ENCODE results near the gene NXPH1.

The NXPH1 gene

DNA sequence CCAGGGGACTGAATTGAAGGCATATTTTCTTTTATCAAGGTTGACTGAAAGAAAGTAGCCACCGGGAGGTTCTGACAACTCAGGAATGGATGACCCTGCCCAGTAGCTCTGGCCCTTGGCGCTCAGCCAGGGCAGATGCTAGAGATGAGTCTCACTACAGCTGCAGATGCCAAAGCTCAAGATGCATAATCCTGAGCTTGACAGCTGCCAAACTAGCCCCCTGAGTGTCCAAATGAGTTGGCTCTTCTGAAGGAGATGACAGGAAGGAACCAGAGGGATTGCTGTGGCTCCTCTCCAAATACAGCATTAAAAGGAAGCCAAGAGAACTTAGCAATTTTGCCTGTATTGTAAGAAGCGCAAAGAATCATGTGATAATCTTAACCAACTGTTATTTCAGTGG is 78.4 kb downstream of the NXPH1 start:
- in situ Hi-C loops (cut with MboI; ENCODE audit: low pct_unique_long_range_greater_than_20kb, low sequenced_read_pairs, unreplicated experiment) = no loop called here
- TF ChIP-seq, protein P1, sequence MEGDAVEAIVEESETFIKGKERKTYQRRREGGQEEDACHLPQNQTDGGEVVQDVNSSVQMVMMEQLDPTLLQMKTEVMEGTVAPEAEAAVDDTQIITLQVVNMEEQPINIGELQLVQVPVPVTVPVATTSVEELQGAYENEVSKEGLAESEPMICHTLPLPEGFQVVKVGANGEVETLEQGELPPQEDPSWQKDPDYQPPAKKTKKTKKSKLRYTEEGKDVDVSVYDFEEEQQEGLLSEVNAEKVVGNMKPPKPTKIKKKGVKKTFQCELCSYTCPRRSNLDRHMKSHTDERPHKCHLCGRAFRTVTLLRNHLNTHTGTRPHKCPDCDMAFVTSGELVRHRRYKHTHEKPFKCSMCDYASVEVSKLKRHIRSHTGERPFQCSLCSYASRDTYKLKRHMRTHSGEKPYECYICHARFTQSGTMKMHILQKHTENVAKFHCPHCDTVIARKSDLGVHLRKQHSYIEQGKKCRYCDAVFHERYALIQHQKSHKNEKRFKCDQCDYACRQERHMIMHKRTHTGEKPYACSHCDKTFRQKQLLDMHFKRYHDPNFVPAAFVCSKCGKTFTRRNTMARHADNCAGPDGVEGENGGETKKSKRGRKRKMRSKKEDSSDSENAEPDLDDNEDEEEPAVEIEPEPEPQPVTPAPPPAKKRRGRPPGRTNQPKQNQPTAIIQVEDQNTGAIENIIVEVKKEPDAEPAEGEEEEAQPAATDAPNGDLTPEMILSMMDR (IDR thresholded peaks at IDR 0.05; ENCODE audit: extremely low read depth, insufficient read depth, missing control alignments) = no peak
- no peak for DNase-seq (ENCODE audit: low spot score)

DNA sequence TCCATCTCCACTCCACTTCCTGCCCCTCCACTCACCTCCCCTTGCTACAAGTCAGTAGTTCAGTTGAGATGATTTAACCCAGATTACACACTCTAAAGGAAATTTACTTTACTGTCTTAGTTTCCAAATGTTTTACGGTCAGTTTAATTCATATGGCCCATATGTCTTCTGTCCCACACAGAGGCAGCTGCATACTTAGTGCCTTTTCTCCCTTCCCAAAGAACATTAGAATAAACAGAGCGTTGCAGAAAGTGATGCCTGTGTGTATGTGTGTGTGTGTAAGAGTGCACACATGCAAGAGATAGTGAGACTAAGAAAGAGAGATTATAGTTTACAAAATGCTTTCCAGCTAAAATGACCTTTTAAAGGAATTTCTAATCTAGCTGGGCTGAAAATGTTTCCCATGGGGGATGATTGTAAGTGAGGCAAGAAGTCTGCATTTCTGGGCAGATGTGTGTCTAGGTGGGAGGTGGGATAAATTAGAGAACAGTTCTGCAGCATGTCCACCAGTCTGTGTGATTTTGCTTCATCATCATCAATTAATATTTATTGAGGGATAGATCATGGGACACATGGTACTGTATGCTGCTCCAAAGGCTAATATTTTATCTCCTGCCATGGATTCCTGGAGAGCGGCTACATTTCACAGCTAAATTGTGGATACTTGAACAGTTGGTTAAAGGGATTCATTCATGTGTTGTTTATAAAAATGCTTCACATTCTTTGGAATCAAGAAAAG is 81.5 kb downstream of the NXPH1 start:
- in situ Hi-C loops (cut with MboI; ENCODE audit: low pct_unique_long_range_greater_than_20kb, low sequenced_read_pairs, unreplicated experiment) = no loop called here
- DNase-seq (ENCODE audit: low spot score) = no peak

DNA sequence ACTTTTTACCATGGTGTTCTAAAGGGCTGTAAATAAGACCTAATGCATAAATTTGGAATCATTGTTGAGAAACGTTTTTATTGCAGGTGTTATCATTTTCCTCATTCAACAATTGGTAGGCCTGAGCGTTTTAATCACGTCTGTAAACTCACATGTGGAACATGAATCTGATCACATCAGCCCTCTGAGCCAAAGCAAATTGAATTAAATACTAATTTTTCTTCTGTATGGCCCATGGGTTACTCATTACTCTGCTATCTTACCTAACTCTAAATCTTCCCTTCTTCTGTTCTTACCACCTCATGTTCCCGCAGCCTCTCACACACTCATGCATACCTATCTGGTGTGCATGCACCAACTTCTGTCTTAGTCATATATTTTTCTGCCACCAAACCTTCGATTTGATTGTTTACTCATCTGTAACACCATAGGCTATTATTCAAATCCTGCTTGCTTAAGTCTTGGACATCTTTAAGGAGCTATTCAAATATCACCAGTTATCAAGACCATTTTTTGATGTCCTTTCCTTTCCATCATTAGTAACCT is 82.3 kb downstream of the NXPH1 start:
- TF ChIP-seq, protein P1 (IDR thresholded peaks at IDR 0.05; ENCODE audit: extremely low read depth, insufficient read depth, missing control alignments) = no peak
- in situ Hi-C loops (cut with MboI; ENCODE audit: low pct_unique_long_range_greater_than_20kb, low sequenced_read_pairs, unreplicated experiment) = no loop called here
- DNase-seq (ENCODE audit: low spot score) = no peak

More for the DNA sequence above, 81.5 kb downstream of the NXPH1 start:
- TF ChIP-seq, protein P1 (IDR thresholded peaks at IDR 0.05; ENCODE audit: extremely low read depth, insufficient read depth, missing control alignments) = no peak

DNA sequence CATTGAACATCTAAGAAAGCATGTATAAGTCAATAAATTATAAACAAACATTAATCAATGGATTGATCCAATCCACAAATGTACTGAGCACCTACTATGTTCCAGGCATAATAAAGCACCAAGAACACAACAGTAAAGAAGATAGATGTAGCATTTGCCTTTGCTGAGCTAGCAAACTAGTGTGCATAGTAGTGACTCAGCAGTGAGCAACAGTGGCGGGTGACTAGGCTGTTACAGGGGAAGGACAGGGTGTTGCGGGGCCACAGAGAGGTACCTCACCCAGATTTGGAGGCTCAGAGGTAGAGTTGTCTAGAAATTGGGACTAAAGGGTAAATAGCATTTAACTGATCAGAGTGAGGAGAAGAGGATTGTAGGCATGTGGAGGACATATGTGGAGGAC is 83.6 kb downstream of the NXPH1 start:
- TF ChIP-seq, protein P1 (IDR thresholded peaks at IDR 0.05; ENCODE audit: extremely low read depth, insufficient read depth, missing control alignments) = no peak
- in situ Hi-C loops (cut with MboI; ENCODE audit: low pct_unique_long_range_greater_than_20kb, low sequenced_read_pairs, unreplicated experiment) = no loop called here
- DNase-seq (ENCODE audit: low spot score) = no peak

DNA sequence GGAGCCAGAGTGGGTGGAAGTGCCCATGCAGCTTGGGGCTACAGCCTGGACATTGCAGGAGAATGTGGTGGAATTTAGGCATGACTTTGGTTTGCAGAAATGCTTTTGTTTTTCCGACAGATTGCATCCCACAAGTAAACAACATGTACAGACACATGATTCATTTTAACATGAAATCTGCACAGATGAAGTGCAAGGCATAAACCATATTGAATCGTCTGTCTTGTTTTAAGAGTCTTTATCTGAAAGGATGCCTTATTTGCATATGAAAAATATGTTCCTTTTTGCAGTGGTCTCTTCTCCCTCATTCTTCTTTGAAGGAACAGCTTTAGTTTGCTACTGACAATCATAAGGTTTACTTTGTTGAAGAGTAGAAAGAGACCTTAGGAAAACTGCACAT is 94.9 kb downstream of the NXPH1 start:
- TF ChIP-seq, protein P1 (IDR thresholded peaks at IDR 0.05; ENCODE audit: extremely low read depth, insufficient read depth, missing control alignments) = no peak
- in situ Hi-C loops (cut with MboI; ENCODE audit: low pct_unique_long_range_greater_than_20kb, low sequenced_read_pairs, unreplicated experiment) = no loop called here
- DNase-seq (ENCODE audit: low spot score) = no peak

DNA sequence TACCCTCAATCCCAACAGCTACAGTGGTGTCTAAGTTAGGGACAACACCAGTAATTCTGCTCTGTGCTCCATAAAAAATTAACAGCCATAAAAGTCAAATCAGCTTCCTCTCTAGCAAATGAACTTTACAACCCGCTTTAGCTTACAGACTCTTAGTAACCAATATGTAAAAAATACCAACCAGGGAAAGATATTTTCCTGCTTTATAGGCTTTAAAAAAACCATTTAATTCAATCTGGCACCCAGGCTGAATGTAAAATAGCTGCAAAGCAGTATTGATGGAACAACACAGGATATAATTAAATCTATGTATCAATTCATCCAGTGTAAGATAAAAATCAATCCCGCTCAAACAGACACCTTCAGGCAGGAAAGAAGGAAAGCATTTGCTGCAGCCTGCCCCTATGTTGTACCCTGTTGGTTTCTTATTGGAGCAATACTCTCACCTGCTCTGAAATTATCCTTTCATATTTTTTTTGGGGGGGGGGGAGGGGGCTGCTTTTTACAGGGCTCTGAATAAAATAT is 98.6 kb downstream of the NXPH1 start:
- TF ChIP-seq, protein P1 (IDR thresholded peaks at IDR 0.05; ENCODE audit: extremely low read depth, insufficient read depth, missing control alignments) = no peak
- in situ Hi-C loops (cut with MboI; ENCODE audit: low pct_unique_long_range_greater_than_20kb, low sequenced_read_pairs, unreplicated experiment) = no loop called here
- DNase-seq (ENCODE audit: low spot score) = no peak

All from GM13977 (cell line).